H9 (cell line): Measurements from ENCODE around the gene PLEKHN1. TPM values are rescaled to one million over a fixed set of nuclear protein-coding genes. Genes with fewer than 3 reads are reported as not detected.

Experiments used
- DNase-seq: peaks from one replicate; pipeline ENCODE4 v3.0.0-alpha.2; 2017
- H2AFZ ChIP-seq: one replicate; pipeline ENCODE4 v1.6.1; 2013; ENCODE audit warnings: mild to moderate bottlenecking, low read length, control low read depth, moderate library complexity
- H2AK5ac ChIP-seq: 2 replicates; pipeline ENCODE4 v1.6.1; 2013; ENCODE audit warnings: low read length, control low read depth, mixed read lengths; ENCODE audit not compliant: insufficient read length
- H2BK120ac ChIP-seq: one replicate; pipeline ENCODE4 v1.6.1; 2013; ENCODE audit warnings: low read depth, mild to moderate bottlenecking, low read length, control low read depth, inconsistent platforms; ENCODE audit not compliant: poor library complexity, severe bottlenecking
- H2BK12ac ChIP-seq: 2 replicates; pipeline ENCODE4 v1.6.1; 2013; ENCODE audit warnings: low read length, control low read depth, mixed read lengths, low read depth; ENCODE audit not compliant: insufficient read length
- H2BK15ac ChIP-seq: 2 replicates; pipeline ENCODE4 v1.6.1; 2013; ENCODE audit warnings: low read depth, low read length, control low read depth
- H2BK20ac ChIP-seq: one replicate; pipeline ENCODE4 v1.6.1; 2013; ENCODE audit warnings: low read depth, mild to moderate bottlenecking, low read length, control low read depth, inconsistent platforms; ENCODE audit not compliant: poor library complexity, severe bottlenecking
- H2BK5ac ChIP-seq: 2 replicates; pipeline ENCODE4 v1.6.1; 2013; ENCODE audit warnings: low read length, control low read depth, mixed read lengths; ENCODE audit not compliant: insufficient read length
- H3K14ac ChIP-seq: 2 replicates; pipeline ENCODE4 v1.6.1; 2013; ENCODE audit warnings: low read length, control low read depth; ENCODE audit not compliant: insufficient read depth
- H3K18ac ChIP-seq: 2 replicates; pipeline ENCODE4 v1.6.1; 2013; ENCODE audit warnings: low read depth, mild to moderate bottlenecking, mixed read lengths, low read length, control low read depth; ENCODE audit not compliant: insufficient read length
- H3K23ac ChIP-seq: 2 replicates; pipeline ENCODE4 v1.6.1; 2013; ENCODE audit warnings: low read length, control low read depth, mixed read lengths, low read depth; ENCODE audit not compliant: insufficient read length
- H3K23me2 ChIP-seq: 2 replicates; pipeline ENCODE4 v1.6.1; 2013; ENCODE audit warnings: low read depth, mild to moderate bottlenecking, mixed read lengths, low read length, control low read depth; ENCODE audit not compliant: insufficient read length, poor library complexity, severe bottlenecking
- H3K27ac ChIP-seq: 2 replicates; pipeline ENCODE4 v1.5.1; 2013; ENCODE audit warnings: low read length, control low read depth, mixed read lengths, low read depth; ENCODE audit not compliant: insufficient read length
- H3K27me3 ChIP-seq: 2 replicates; pipeline ENCODE4 v1.6.1; 2013; ENCODE audit warnings: low read length, control low read depth, inconsistent platforms; ENCODE audit not compliant: insufficient read depth
- H3K4ac ChIP-seq: 2 replicates; pipeline ENCODE4 v1.6.1; 2013; ENCODE audit warnings: low read depth, mild to moderate bottlenecking, control low read depth, inconsistent platforms, low read length, moderate library complexity
- H3K4me1 ChIP-seq: 2 replicates; pipeline ENCODE4 v1.6.1; 2013; ENCODE audit warnings: low read length, control low read depth, inconsistent platforms; ENCODE audit not compliant: insufficient read depth
- H3K4me2 ChIP-seq: 2 replicates; pipeline ENCODE4 v1.6.1; 2013; ENCODE audit warnings: low read length, control low read depth, mixed read lengths; ENCODE audit not compliant: insufficient read length, insufficient read depth
- H3K56ac ChIP-seq: 2 replicates; pipeline ENCODE4 v1.6.1; 2013; ENCODE audit warnings: low read depth, mild to moderate bottlenecking, mixed read lengths, low read length, control low read depth; ENCODE audit not compliant: insufficient read length
- H3K79me1 ChIP-seq: 2 replicates; pipeline ENCODE4 v1.6.1; 2013; ENCODE audit warnings: low read depth, mild to moderate bottlenecking, moderate library complexity, low read length, control low read depth, inconsistent platforms; ENCODE audit not compliant: insufficient read depth, poor library complexity, severe bottlenecking
- H3K79me2 ChIP-seq: 2 replicates; pipeline ENCODE4 v1.6.1; 2013; ENCODE audit warnings: low read length, control low read depth, inconsistent platforms; ENCODE audit not compliant: insufficient read depth
- H3K9ac ChIP-seq: 2 replicates; pipeline ENCODE4 v1.6.1; 2013; ENCODE audit warnings: low read length, control low read depth, mixed read lengths; ENCODE audit not compliant: insufficient read length; ENCODE audit errors: extremely low read depth
- H3K9me3 ChIP-seq: one replicate; pipeline ENCODE4 v1.6.1; 2013; ENCODE audit warnings: low read depth, low read length, inconsistent platforms; ENCODE audit not compliant: control insufficient read depth
- H3T11ph ChIP-seq: one replicate; pipeline ENCODE4 v1.6.1; 2013; ENCODE audit warnings: mild to moderate bottlenecking, low read length, control low read depth, inconsistent platforms
- H4K20me1 ChIP-seq: one replicate; pipeline ENCODE4 v1.6.1; 2013; ENCODE audit not compliant: control insufficient read depth, insufficient read length, insufficient read depth
- H4K5ac ChIP-seq: 2 replicates; pipeline ENCODE4 v1.6.1; 2013; ENCODE audit warnings: low read depth, mild to moderate bottlenecking, mixed read lengths, low read length, control low read depth; ENCODE audit not compliant: insufficient read length
- H4K8ac ChIP-seq: replicated peaks from 2 replicates; pipeline ENCODE4 v1.6.1; 2013; ENCODE audit warnings: low read length, control low read depth, mixed read lengths, low read depth; ENCODE audit not compliant: insufficient read length
- H4K91ac ChIP-seq: 2 replicates; pipeline ENCODE4 v1.6.1; 2013; ENCODE audit warnings: low read depth, mild to moderate bottlenecking, moderate library complexity, mixed read lengths, low read length, control low read depth; ENCODE audit not compliant: insufficient read length
- H3K27ac Mint-ChIP-seq, 3 experiments: 2 replicates in 2 of 3; 3 replicates in 1 of 3; pipeline ENCODE4 v1.8.0; 2020 to 2021; ENCODE audit warnings: mixed read lengths in 3 of 3, mild to moderate bottlenecking in 1 of 3, moderate library complexity in 1 of 3
- H3K27me3 Mint-ChIP-seq: 2 replicates; pipeline ENCODE4 v1.8.0; 2021; ENCODE audit warnings: low read depth, mild to moderate bottlenecking, moderate library complexity, mixed read lengths
- H3K36me3 Mint-ChIP-seq, 3 experiments: 2 replicates in 2 of 3; 3 replicates in 1 of 3; pipeline ENCODE4 v1.8.0; 2020 to 2021; ENCODE audit warnings: low read depth in 3 of 3, mixed read lengths in 3 of 3; ENCODE audit not compliant: insufficient read depth in 1 of 3
- H3K4me1 Mint-ChIP-seq, 2 experiments: 2 replicates each; pipeline ENCODE4 v1.8.0; 2020; ENCODE audit warnings: mixed read lengths in 2 of 2
- H3K4me3 Mint-ChIP-seq, 2 experiments: 2 replicates in 1 of 2; 3 replicates in 1 of 2; pipeline ENCODE4 v1.8.0; 2020 to 2021; ENCODE audit warnings: mild to moderate bottlenecking in 2 of 2, mixed read lengths in 2 of 2, moderate library complexity in 1 of 2
- H3K9me3 Mint-ChIP-seq, 2 experiments: 2 replicates in 1 of 2; 3 replicates in 1 of 2; pipeline ENCODE4 v1.8.0; 2020; ENCODE audit warnings: mild to moderate bottlenecking in 2 of 2, mixed read lengths in 2 of 2, moderate library complexity in 1 of 2
- CTCF ChIP-seq: fragments of 200-600 bp; sonication (generic); conservative IDR thresholded peaks from 3 replicates; pipeline ENCODE4 v1.8.0; 2021; ENCODE audit warnings: antibody characterized with exemption, mild to moderate bottlenecking
- WGBS: extraction: QIAGEN DNeasy Blood & Tissue Kit; methylation state at CpG from one replicate; pipeline ENCODE4 v1.1.7; 2013; ENCODE audit warnings: missing lambda C conversion rate, low lambda C conversion rate, mixed read lengths; ENCODE audit not compliant: insufficient read length; ENCODE audit errors: extremely low coverage; 5-methylcytosine and 5-hydroxymethylcytosine counted together
- total RNA-seq: library from RNA; stranded (reverse); gene quantifications from 2 replicates; pipeline ENCODE4 v1.2.1, GENCODE V29; 2021

The PLEKHN1 gene
- total RNA-seq, 1 experiment from 2014 or later = 3.0 TPM

- peaks cover 92% of the 10 kb centered on the region for H3K27me3 Mint-ChIP-seq
- H3K9me3 Mint-ChIP-seq = peaks cover 2 to 5% of the 10 kb centered on the region in 2 experiments; a peak in 2 of 5 replicates
- H3K4me1 Mint-ChIP-seq = peaks cover 17 to 22% of the 10 kb centered on the region in 2 experiments
These were observed 46.3 kb upstream of the PLEKHN1 start for GRCh38 chr1:920010-920409.

More at GRCh38 chr1:920010-920409, 46.3 kb upstream of the PLEKHN1 start:
- Histone ChIP-seq H3K4me1 (no peaks in the 10 kb centered on the region), H3K27me3 (peaks cover 47% of the 10 kb centered on the region), H2BK5ac (no peak overlapping the region), H3K56ac (no peak overlapping the region), H3K18ac (no peak overlapping the region), H2AK5ac (no peak overlapping the region), H3K23me2 (peaks cover 6% of the 10 kb centered on the region), H3K4ac (no peak overlapping the region), H3K14ac (no peak overlapping the region), H4K5ac (no peak overlapping the region), H2BK20ac (no peak overlapping the region), H4K91ac (no peak overlapping the region), H3T11ph (no peak overlapping the region), H4K8ac (no peak overlapping the region), H2BK12ac (no peak overlapping the region), H3K4me2 (no peak overlapping the region), H2AFZ (no peak overlapping the region), H3K27ac (no peak overlapping the region), H3K9ac (no peak overlapping the region), H2BK120ac (no peak overlapping the region), H4K20me1 (peaks cover 6% of the 10 kb centered on the region), H2BK15ac (no peak overlapping the region), H3K79me1 (no peaks in the 10 kb centered on the region), H3K79me2 (no peaks in the 10 kb centered on the region), H3K23ac (no peak overlapping the region), H3K9me3 (no peaks in the 10 kb centered on the region)
- no peak overlapping the region for H3K27ac Mint-ChIP-seq
- WGBS = no CpG with 5 or more reads among the region's 23 CpGs
- peaks cover 0 to 4% (median 0%) of the 10 kb centered on the region in 3 experiments; a peak in 3 of 7 replicates for H3K36me3 Mint-ChIP-seq
- no peak for TF ChIP-seq CTCF
- no peak overlapping the region for H3K4me3 Mint-ChIP-seq
- DNase-seq = no peak
